ENCODE measurements around the gene GLRA1.

The GLRA1 gene

GRCh38 chr5:151947931-151948608 is 23.4 kb upstream of the GLRA1 start:
- H3K4me3 ChIP-seq (ENCODE audit: low read depth, low read length): no peak overlapping the region
- DNase-seq (ENCODE audit: low read depth): no peak
- TF ChIP-seq CTCF (IDR thresholded peaks at IDR 0.05; ENCODE audit: control insufficient read depth, extremely low read depth, insufficient read depth): no peak

- no peak for DNase-seq (ENCODE audit: low read depth)
- H3K4me3 ChIP-seq (ENCODE audit: low read depth, low read length): no peak overlapping the region
- no peak for TF ChIP-seq CTCF (IDR thresholded peaks at IDR 0.05; ENCODE audit: control insufficient read depth, extremely low read depth, insufficient read depth)
These were observed 13.2 kb upstream of the GLRA1 start for GRCh38 chr5:151937851-151938250.

- TF ChIP-seq CTCF (IDR thresholded peaks at IDR 0.05; ENCODE audit: control insufficient read depth, extremely low read depth, insufficient read depth): no peak
- H3K4me3 ChIP-seq (ENCODE audit: low read depth, low read length): no peak overlapping the region
- DNase-seq (ENCODE audit: low read depth): no peak
These were observed 10.6 kb upstream of the GLRA1 start for GRCh38 chr5:151935135-151935695.

- DNase-seq (ENCODE audit: low read depth): no peak
- no peak for TF ChIP-seq CTCF (IDR thresholded peaks at IDR 0.05; ENCODE audit: control insufficient read depth, extremely low read depth, insufficient read depth)
- no peak overlapping the region for H3K4me3 ChIP-seq (ENCODE audit: low read depth, low read length)
These were observed 6.6 kb upstream of the GLRA1 start for GRCh38 chr5:151931260-151931659.

- no peak for DNase-seq (ENCODE audit: low read depth)
- TF ChIP-seq CTCF (IDR thresholded peaks at IDR 0.05; ENCODE audit: control insufficient read depth, extremely low read depth, insufficient read depth): no peak
- no peak overlapping the region for H3K4me3 ChIP-seq (ENCODE audit: low read depth, low read length)
These were observed 1.5 kb upstream of the GLRA1 start for GRCh38 chr5:151926188-151926587.

- DNase-seq (ENCODE audit: low read depth): no peak
- TF ChIP-seq CTCF (IDR thresholded peaks at IDR 0.05; ENCODE audit: control insufficient read depth, extremely low read depth, insufficient read depth): no peak
- no peak overlapping the region for H3K4me3 ChIP-seq (ENCODE audit: low read depth, low read length)
These were observed 689 bp upstream of the GLRA1 start for GRCh38 chr5:151925340-151925739.

Measured in LNCaP clone FGC (cell line).